ENCODE measurements around the gene PIP5K1B.
A peak's percentile ranks its signal among the peaks of the same experiment; 100 is the strongest.
"Not testable (repeated sequence)": the region's sequence is repeated elsewhere in the genome, so short reads cannot be mapped to it uniquely, and the experiment has no call there.

The PIP5K1B gene

GRCh38 chr9:68704814-68705530 lies at the start of gene PIP5K1B:
Gene PIP5K1B (plus strand): TSS chr9:68705240. CDS start chr9:68822615, 117,375 bp downstream.
- DNase-seq (ENCODE audit: low spot score), result no peak

- no peak for DNase-seq (ENCODE audit: low spot score)
Measured at GRCh38 chr9:68664036-68664435, 41.0 kb upstream of the PIP5K1B start.

- no peak for DNase-seq (ENCODE audit: low spot score)
Measured at GRCh38 chr9:68668127-68668526, 36.9 kb upstream of the PIP5K1B start.

- peak; percentile 6 for DNase-seq (ENCODE audit: low spot score)
Measured at GRCh38 chr9:68669218-68669617, 35.8 kb upstream of the PIP5K1B start.

GRCh38 chr9:68672215-68672614 lies 32.8 kb upstream of the PIP5K1B start:
- no peak for DNase-seq (ENCODE audit: low spot score)

GRCh38 chr9:68672625-68673024 lies 32.4 kb upstream of the PIP5K1B start:
- DNase-seq (ENCODE audit: low spot score), result no peak

GRCh38 chr9:68678430-68678829 lies 26.6 kb upstream of the PIP5K1B start:
- no peak for DNase-seq (ENCODE audit: low spot score)

- DNase-seq (ENCODE audit: low spot score), result no peak
Measured at GRCh38 chr9:68683433-68683832, 21.6 kb upstream of the PIP5K1B start.

- DNase-seq (ENCODE audit: low spot score), result no peak
Measured at GRCh38 chr9:68685213-68685612, 19.8 kb upstream of the PIP5K1B start.

- no peak for DNase-seq (ENCODE audit: low spot score)
Measured at GRCh38 chr9:68685770-68686169, 19.3 kb upstream of the PIP5K1B start.

GRCh38 chr9:68690088-68690487 lies 15.0 kb upstream of the PIP5K1B start:
- DNase-seq (ENCODE audit: low spot score), result peak; percentile 28

- no peak for DNase-seq (ENCODE audit: low spot score)
Measured at GRCh38 chr9:68692519-68692918, 12.5 kb upstream of the PIP5K1B start.

- no peak for DNase-seq (ENCODE audit: low spot score)
Measured at GRCh38 chr9:68694125-68694524, 10.9 kb upstream of the PIP5K1B start.

GRCh38 chr9:68697851-68698250 lies 7.2 kb upstream of the PIP5K1B start:
- no peak for DNase-seq (ENCODE audit: low spot score)

- DNase-seq (ENCODE audit: low spot score), result no peak
Measured at GRCh38 chr9:68698943-68699509, 6.0 kb upstream of the PIP5K1B start.

GRCh38 chr9:68699625-68700024 lies 5.4 kb upstream of the PIP5K1B start:
- DNase-seq (ENCODE audit: low spot score), result not testable (repeated sequence)

GRCh38 chr9:68702493-68702892 lies 2.5 kb upstream of the PIP5K1B start:
- peak; percentile 28 for DNase-seq (ENCODE audit: low spot score)

- DNase-seq (ENCODE audit: low spot score), result no peak
Measured at GRCh38 chr9:68703672-68704071, 1.4 kb upstream of the PIP5K1B start.

GRCh38 chr9:68704498-68704813 lies 584 bp upstream of the PIP5K1B start:
- no peak for DNase-seq (ENCODE audit: low spot score)

GRCh38 chr9:68705531-68706362 lies 707 bp downstream of the PIP5K1B start:
- DNase-seq (ENCODE audit: low spot score), result no peak

- no peak for DNase-seq (ENCODE audit: low spot score)
Measured at GRCh38 chr9:68706363-68707201, 1.5 kb downstream of the PIP5K1B start.

- DNase-seq (ENCODE audit: low spot score), result no peak
Measured at GRCh38 chr9:68707801-68708488, 2.9 kb downstream of the PIP5K1B start.

All from COLO829 (cell line).